GM23338 (cell line): ENCODE measurements around the gene EPHA4. TPM values are rescaled to one million over a fixed set of nuclear protein-coding genes. Genes with fewer than 3 reads are reported as not detected.

Experiments used
- ATAC-seq: fragments of 200-7000 bp; cut with Tn5 transposase; 3 replicates; pipeline ENCODE4 v1.9.1; 2020
- DNase-seq: peaks from one replicate; pipeline ENCODE4 v3.0.0-alpha.2; 2015; ENCODE audit warnings: low spot score
- H2AFZ ChIP-seq: fragments of 200-600 bp; sonication (generic); 2 replicates; pipeline ENCODE4 v1.8.0; 2016; ENCODE audit warnings: antibody characterized with exemption, mild to moderate bottlenecking, moderate library complexity
- H3F3A ChIP-seq: fragments of 200-600 bp; sonication (generic); replicated peaks from 2 replicates; pipeline ENCODE4 v1.8.0; 2017; ENCODE audit warnings: antibody characterized with exemption, mixed run types, low read depth
- H3K27ac ChIP-seq: fragments of 200-600 bp; sonication (generic); 2 replicates; pipeline ENCODE4 v1.6.1; 2016; ENCODE audit warnings: low read depth
- H3K27me3 ChIP-seq: fragments of 200-600 bp; sonication (generic); 2 replicates; pipeline ENCODE4 v1.8.0; 2016; ENCODE audit warnings: mild to moderate bottlenecking, mixed run types, moderate library complexity; ENCODE audit not compliant: insufficient read depth
- H3K36me3 ChIP-seq: fragments of 200-600 bp; sonication (generic); 2 replicates; pipeline ENCODE4 v1.8.0; 2016; ENCODE audit warnings: mild to moderate bottlenecking; ENCODE audit not compliant: insufficient read depth
- H3K4me1 ChIP-seq: fragments of 200-600 bp; sonication (generic); 2 replicates; pipeline ENCODE4 v1.8.0; 2016; ENCODE audit warnings: mild to moderate bottlenecking, moderate library complexity; ENCODE audit not compliant: insufficient read depth
- H3K4me2 ChIP-seq: fragments of 200-600 bp; sonication (generic); 2 replicates; pipeline ENCODE4 v1.7.1; 2017; ENCODE audit warnings: mixed run types
- H3K4me3 ChIP-seq: fragments of 200-600 bp; sonication (generic); 2 replicates; pipeline ENCODE4 v1.6.1; 2016; ENCODE audit warnings: mixed run types
- H3K79me2 ChIP-seq: fragments of 200-600 bp; sonication (generic); replicated peaks from 2 replicates; pipeline ENCODE4 v1.8.0; 2017; ENCODE audit warnings: mild to moderate bottlenecking; ENCODE audit not compliant: insufficient read depth
- H3K9me2 ChIP-seq: fragments of 200-600 bp; sonication (generic); 2 replicates; pipeline ENCODE4 v1.8.0; 2017; ENCODE audit not compliant: insufficient read depth
- H4K20me1 ChIP-seq: fragments of 200-600 bp; sonication (generic); replicated peaks from 2 replicates; pipeline ENCODE4 v1.8.0; 2017; ENCODE audit warnings: mild to moderate bottlenecking; ENCODE audit not compliant: insufficient read depth
- H3K27ac Mint-ChIP-seq: 2 replicates; pipeline ENCODE4 v1.8.0; 2020; ENCODE audit warnings: inconsistent platforms, mild to moderate bottlenecking, moderate library complexity, mixed read lengths
- H3K27me3 Mint-ChIP-seq: 3 replicates; pipeline ENCODE4 v1.8.0; 2022; ENCODE audit warnings: low read depth, mild to moderate bottlenecking, moderate library complexity, mixed read lengths, inconsistent platforms; ENCODE audit not compliant: insufficient read depth, poor library complexity
- H3K36me3 Mint-ChIP-seq: 3 replicates; pipeline ENCODE4 v1.8.0; 2021; ENCODE audit warnings: low read depth, mild to moderate bottlenecking, inconsistent platforms, moderate library complexity, mixed read lengths
- H3K4me1 Mint-ChIP-seq: 3 replicates; pipeline ENCODE4 v1.8.0; 2020; ENCODE audit warnings: mild to moderate bottlenecking, inconsistent platforms, mixed read lengths
- H3K4me3 Mint-ChIP-seq: 3 replicates; pipeline ENCODE4 v1.8.0; 2021; ENCODE audit warnings: moderate library complexity, mild to moderate bottlenecking, inconsistent platforms, mixed read lengths
- H3K9me3 Mint-ChIP-seq: 3 replicates; pipeline ENCODE4 v1.8.0; 2020; ENCODE audit warnings: moderate library complexity, mild to moderate bottlenecking, inconsistent platforms, mixed read lengths
- CREB1 ChIP-seq: fragments of 250-450 bp; sonication (Bioruptor Pico); IDR thresholded peaks from 2 replicates; pipeline ENCODE4 v1.5.0; 2020; ENCODE audit warnings: low read depth, mild to moderate bottlenecking, moderate library complexity
- EZH2 ChIP-seq: fragments of 200-600 bp; sonication (generic); IDR thresholded peaks from one replicate; pipeline ENCODE4 v1.8.0; 2017; ENCODE audit warnings: antibody characterized with exemption, mild to moderate bottlenecking, low read depth; ENCODE audit not compliant: unreplicated experiment
- EZH2phosphoT487 ChIP-seq: fragments of 200-600 bp; sonication (generic); IDR thresholded peaks from one replicate; pipeline ENCODE4 v1.8.1; 2018; ENCODE audit warnings: antibody characterized with exemption; ENCODE audit not compliant: unreplicated experiment
- JUNB ChIP-seq: IDR thresholded peaks from one replicate; pipeline ENCODE4 v1.6.1; 2016; ENCODE audit warnings: antibody characterized with exemption; ENCODE audit not compliant: unreplicated experiment
- NANOG ChIP-seq: IDR thresholded peaks from 2 replicates; pipeline ENCODE4 v1.6.1; 2016; ENCODE audit warnings: antibody characterized with exemption, borderline replicate concordance
- POLR2AphosphoS5 ChIP-seq: IDR thresholded peaks from 2 replicates; pipeline ENCODE4 v1.6.1; 2016; ENCODE audit warnings: antibody characterized with exemption, low read depth
- STAT1 ChIP-seq: IDR thresholded peaks from one replicate; pipeline ENCODE4 v1.6.1; 2016; ENCODE audit warnings: antibody characterized with exemption; ENCODE audit not compliant: unreplicated experiment
- ZNF114 ChIP-seq: fragments of 250-450 bp; sonication (Bioruptor Pico); IDR thresholded peaks from 2 replicates; pipeline ENCODE4 v1.5.0; 2020; ENCODE audit warnings: mild to moderate bottlenecking, moderate library complexity
- ZNF331 ChIP-seq: fragments of 250-450 bp; sonication (Bioruptor Pico); IDR thresholded peaks from 2 replicates; pipeline ENCODE4 v1.5.0; 2020; ENCODE audit warnings: low read depth, mild to moderate bottlenecking, moderate library complexity
- polyA plus RNA-seq: library from polyadenylated mRNA; unstranded; fragments of >200 nt; fragmentation: Nextera tagmentation; extraction: Ambion mirVana; gene quantifications from 2 replicates; pipeline ENCODE4 v1.2.1, GENCODE V29; 2016
- total RNA-seq: library from RNA; depleted of rRNA; stranded (reverse); fragments of >200 nt; shearing (Covaris generic); gene quantifications from 2 replicates; pipeline ENCODE4 v1.2.3, GENCODE V29; 2014
- TF ChIP-seq, protein P1 (sequence below): IDR thresholded peaks from one replicate; pipeline ENCODE4 v1.6.1; 2018; ENCODE audit warnings: antibody characterized with exemption; ENCODE audit not compliant: unreplicated experiment
- TF ChIP-seq, protein P2 (sequence below), 2 experiments: fragments of 200-600 bp in 1 of 2; sonication (generic) in 1 of 2; conservative IDR thresholded peaks; 2 replicates each; pipeline versions ENCODE4 v1.5.1 to v1.6.1; 2016 to 2017; ENCODE audit warnings: antibody characterized with exemption in 2 of 2, low read depth in 2 of 2, mild to moderate bottlenecking in 2 of 2, moderate library complexity in 1 of 2
- TF ChIP-seq, protein P3 (sequence below): fragments of 250-450 bp; sonication (Bioruptor Pico); IDR thresholded peaks from 2 replicates; pipeline ENCODE4 v1.5.0; 2020; ENCODE audit warnings: mild to moderate bottlenecking, moderate library complexity

The EPHA4 gene
- total and polyA plus RNA-seq, 2 experiments from 2014 or later: 4.1 to 6.2 TPM

DNA sequence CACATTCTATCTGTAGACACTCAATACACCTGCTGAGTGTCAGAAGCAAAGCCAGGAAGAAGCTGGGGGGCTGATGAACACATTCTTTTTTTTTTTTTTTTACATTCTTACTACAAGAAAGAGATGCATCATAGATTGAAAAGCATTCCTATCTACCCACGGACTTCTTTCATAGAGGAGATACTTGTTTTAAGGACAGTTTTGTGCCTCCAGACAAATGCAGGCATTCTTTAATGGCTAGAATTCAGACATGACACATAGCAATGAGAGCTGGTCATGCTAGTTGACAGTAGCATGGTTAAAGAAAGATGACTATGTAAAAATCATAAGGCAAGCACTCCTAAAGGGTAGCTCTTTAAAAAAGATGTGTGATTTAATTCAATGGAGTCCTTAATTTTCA, 110.2 kb downstream of the EPHA4 start:
- H3K27me3 Mint-ChIP-seq: peaks cover 3% of the 10 kb centered on the region
- Histone ChIP-seq H3K9me2 (peaks cover 5% of the 10 kb centered on the region; the same call in 1 of the 2 replicates), H4K20me1 (0 out of 2 replicates have a peak, but pooled peaks cover 3% of the 10 kb centered on the region), H2AFZ (no peak overlapping the region), H3K4me2 (no peak overlapping the region), H3K79me2 (no peaks in the 10 kb centered on the region), H3K36me3 (no peaks in the 10 kb centered on the region), H3K4me3 (no peak overlapping the region), H3K27ac (no peak overlapping the region), H3F3A (no peaks in the 10 kb centered on the region), H3K27me3 (peaks cover 10% of the 10 kb centered on the region; the same call in 1 of the 2 replicates), H3K4me1 (peaks cover 5% of the 10 kb centered on the region; the same call in 1 of the 2 replicates)
- H3K27ac Mint-ChIP-seq: no peak overlapping the region
- H3K9me3 Mint-ChIP-seq: no peaks in the 10 kb centered on the region
- H3K4me3 Mint-ChIP-seq: no peak overlapping the region
- H3K36me3 Mint-ChIP-seq: no peaks in the 10 kb centered on the region
- peaks cover 19% of the 10 kb centered on the region for H3K4me1 Mint-ChIP-seq
- DNase-seq (no peak), ATAC-seq (no peak)
- TF ChIP-seq, protein P1, sequence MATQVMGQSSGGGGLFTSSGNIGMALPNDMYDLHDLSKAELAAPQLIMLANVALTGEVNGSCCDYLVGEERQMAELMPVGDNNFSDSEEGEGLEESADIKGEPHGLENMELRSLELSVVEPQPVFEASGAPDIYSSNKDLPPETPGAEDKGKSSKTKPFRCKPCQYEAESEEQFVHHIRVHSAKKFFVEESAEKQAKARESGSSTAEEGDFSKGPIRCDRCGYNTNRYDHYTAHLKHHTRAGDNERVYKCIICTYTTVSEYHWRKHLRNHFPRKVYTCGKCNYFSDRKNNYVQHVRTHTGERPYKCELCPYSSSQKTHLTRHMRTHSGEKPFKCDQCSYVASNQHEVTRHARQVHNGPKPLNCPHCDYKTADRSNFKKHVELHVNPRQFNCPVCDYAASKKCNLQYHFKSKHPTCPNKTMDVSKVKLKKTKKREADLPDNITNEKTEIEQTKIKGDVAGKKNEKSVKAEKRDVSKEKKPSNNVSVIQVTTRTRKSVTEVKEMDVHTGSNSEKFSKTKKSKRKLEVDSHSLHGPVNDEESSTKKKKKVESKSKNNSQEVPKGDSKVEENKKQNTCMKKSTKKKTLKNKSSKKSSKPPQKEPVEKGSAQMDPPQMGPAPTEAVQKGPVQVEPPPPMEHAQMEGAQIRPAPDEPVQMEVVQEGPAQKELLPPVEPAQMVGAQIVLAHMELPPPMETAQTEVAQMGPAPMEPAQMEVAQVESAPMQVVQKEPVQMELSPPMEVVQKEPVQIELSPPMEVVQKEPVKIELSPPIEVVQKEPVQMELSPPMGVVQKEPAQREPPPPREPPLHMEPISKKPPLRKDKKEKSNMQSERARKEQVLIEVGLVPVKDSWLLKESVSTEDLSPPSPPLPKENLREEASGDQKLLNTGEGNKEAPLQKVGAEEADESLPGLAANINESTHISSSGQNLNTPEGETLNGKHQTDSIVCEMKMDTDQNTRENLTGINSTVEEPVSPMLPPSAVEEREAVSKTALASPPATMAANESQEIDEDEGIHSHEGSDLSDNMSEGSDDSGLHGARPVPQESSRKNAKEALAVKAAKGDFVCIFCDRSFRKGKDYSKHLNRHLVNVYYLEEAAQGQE: no peak
- no peak for TF ChIP-seq CREB1 (CRISPR knock-in tag)
- TF ChIP-seq STAT1: no peak
- TF ChIP-seq EZH2phosphoT487: no peak
- TF ChIP-seq ZNF114 (CRISPR knock-in tag): no peak
- TF ChIP-seq, protein P2, sequence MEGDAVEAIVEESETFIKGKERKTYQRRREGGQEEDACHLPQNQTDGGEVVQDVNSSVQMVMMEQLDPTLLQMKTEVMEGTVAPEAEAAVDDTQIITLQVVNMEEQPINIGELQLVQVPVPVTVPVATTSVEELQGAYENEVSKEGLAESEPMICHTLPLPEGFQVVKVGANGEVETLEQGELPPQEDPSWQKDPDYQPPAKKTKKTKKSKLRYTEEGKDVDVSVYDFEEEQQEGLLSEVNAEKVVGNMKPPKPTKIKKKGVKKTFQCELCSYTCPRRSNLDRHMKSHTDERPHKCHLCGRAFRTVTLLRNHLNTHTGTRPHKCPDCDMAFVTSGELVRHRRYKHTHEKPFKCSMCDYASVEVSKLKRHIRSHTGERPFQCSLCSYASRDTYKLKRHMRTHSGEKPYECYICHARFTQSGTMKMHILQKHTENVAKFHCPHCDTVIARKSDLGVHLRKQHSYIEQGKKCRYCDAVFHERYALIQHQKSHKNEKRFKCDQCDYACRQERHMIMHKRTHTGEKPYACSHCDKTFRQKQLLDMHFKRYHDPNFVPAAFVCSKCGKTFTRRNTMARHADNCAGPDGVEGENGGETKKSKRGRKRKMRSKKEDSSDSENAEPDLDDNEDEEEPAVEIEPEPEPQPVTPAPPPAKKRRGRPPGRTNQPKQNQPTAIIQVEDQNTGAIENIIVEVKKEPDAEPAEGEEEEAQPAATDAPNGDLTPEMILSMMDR (conservative IDR thresholded peaks at IDR 0.05; ENCODE audit: low read depth in 2 of 2): no peak
- TF ChIP-seq NANOG: no peak
- TF ChIP-seq EZH2: no peak
- TF ChIP-seq, protein P3, sequence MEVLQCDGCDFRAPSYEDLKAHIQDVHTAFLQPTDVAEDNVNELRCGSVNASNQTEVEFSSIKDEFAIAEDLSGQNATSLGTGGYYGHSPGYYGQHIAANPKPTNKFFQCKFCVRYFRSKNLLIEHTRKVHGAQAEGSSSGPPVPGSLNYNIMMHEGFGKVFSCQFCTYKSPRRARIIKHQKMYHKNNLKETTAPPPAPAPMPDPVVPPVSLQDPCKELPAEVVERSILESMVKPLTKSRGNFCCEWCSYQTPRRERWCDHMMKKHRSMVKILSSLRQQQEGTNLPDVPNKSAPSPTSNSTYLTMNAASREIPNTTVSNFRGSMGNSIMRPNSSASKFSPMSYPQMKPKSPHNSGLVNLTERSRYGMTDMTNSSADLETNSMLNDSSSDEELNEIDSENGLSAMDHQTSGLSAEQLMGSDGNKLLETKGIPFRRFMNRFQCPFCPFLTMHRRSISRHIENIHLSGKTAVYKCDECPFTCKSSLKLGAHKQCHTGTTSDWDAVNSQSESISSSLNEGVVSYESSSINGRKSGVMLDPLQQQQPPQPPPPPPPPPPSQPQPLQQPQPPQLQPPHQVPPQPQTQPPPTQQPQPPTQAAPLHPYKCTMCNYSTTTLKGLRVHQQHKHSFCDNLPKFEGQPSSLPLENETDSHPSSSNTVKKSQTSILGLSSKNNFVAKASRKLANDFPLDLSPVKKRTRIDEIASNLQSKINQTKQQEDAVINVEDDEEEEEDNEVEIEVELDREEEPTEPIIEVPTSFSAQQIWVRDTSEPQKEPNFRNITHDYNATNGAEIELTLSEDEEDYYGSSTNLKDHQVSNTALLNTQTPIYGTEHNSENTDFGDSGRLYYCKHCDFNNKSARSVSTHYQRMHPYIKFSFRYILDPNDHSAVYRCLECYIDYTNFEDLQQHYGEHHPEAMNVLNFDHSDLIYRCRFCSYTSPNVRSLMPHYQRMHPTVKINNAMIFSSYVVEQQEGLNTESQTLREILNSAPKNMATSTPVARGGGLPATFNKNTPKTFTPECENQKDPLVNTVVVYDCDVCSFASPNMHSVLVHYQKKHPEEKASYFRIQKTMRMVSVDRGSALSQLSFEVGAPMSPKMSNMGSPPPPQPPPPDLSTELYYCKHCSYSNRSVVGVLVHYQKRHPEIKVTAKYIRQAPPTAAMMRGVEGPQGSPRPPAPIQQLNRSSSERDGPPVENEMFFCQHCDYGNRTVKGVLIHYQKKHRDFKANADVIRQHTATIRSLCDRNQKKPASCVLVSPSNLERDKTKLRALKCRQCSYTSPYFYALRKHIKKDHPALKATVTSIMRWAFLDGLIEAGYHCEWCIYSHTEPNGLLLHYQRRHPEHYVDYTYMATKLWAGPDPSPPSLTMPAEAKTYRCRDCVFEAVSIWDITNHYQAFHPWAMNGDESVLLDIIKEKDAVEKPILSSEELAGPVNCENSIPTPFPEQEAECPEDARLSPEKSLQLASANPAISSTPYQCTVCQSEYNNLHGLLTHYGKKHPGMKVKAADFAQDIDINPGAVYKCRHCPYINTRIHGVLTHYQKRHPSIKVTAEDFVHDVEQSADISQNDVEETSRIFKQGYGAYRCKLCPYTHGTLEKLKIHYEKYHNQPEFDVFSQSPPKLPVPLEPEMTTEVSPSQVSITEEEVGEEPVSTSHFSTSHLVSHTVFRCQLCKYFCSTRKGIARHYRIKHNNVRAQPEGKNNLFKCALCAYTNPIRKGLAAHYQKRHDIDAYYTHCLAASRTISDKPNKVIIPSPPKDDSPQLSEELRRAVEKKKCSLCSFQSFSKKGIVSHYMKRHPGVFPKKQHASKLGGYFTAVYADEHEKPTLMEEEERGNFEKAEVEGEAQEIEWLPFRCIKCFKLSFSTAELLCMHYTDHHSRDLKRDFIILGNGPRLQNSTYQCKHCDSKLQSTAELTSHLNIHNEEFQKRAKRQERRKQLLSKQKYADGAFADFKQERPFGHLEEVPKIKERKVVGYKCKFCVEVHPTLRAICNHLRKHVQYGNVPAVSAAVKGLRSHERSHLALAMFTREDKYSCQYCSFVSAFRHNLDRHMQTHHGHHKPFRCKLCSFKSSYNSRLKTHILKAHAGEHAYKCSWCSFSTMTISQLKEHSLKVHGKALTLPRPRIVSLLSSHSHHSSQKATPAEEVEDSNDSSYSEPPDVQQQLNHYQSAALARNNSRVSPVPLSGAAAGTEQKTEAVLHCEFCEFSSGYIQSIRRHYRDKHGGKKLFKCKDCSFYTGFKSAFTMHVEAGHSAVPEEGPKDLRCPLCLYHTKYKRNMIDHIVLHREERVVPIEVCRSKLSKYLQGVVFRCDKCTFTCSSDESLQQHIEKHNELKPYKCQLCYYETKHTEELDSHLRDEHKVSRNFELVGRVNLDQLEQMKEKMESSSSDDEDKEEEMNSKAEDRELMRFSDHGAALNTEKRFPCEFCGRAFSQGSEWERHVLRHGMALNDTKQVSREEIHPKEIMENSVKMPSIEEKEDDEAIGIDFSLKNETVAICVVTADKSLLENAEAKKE (CRISPR knock-in tag): no peak
- TF ChIP-seq ZNF331 (CRISPR knock-in tag): no peak
- no peak for TF ChIP-seq POLR2AphosphoS5
- TF ChIP-seq JUNB: no peak
